HFFc6 (cell line): ENCODE measurements around the gene ATP2B3. TPM values are rescaled to one million over a fixed set of nuclear protein-coding genes. Genes with fewer than 3 reads are reported as not detected.

Experiments
- DNase-seq: peaks from one replicate; pipeline ENCODE4 v3.0.0-alpha.2; 2018
- H3K27ac Mint-ChIP-seq: 2 replicates; pipeline ENCODE4 v1.8.0; 2020; ENCODE audit warnings: mild to moderate bottlenecking, mixed read lengths
- H3K27me3 Mint-ChIP-seq: 2 replicates; pipeline ENCODE4 v1.8.0; 2021; ENCODE audit warnings: mild to moderate bottlenecking, moderate library complexity, mixed read lengths; ENCODE audit not compliant: insufficient read depth
- H3K36me3 Mint-ChIP-seq: 2 replicates; pipeline ENCODE4 v1.8.0; 2021; ENCODE audit warnings: low read depth, mixed read lengths
- H3K4me1 Mint-ChIP-seq: 2 replicates; pipeline ENCODE4 v1.8.0; 2020; ENCODE audit warnings: low read depth, mixed read lengths
- H3K4me3 Mint-ChIP-seq: 2 replicates; pipeline ENCODE4 v1.8.0; 2020; ENCODE audit warnings: mild to moderate bottlenecking, moderate library complexity, mixed read lengths
- H3K9me3 Mint-ChIP-seq: 2 replicates; pipeline ENCODE4 v1.8.0; 2020; ENCODE audit warnings: mild to moderate bottlenecking, mixed read lengths
- CTCF ChIP-seq: fragments of 200-600 bp; sonication (generic); IDR thresholded peaks from 2 replicates; pipeline ENCODE4 v1.5.0; 2021; ENCODE audit warnings: antibody characterized with exemption, mild to moderate bottlenecking
- total RNA-seq, 6 experiments: library from RNA; stranded (reverse); fragmentation: NEBNext Ultra II Directional; extraction: Animal tissue kit (Norgen Biotek cat#: 25700); gene quantifications; 2 replicates in 1 of 6; 3 replicates in 5 of 6; pipeline ENCODE4 v1.2.3, GENCODE V29; 2021

The ATP2B3 gene
- total RNA-seq, 6 experiments from 2014 or later = not detected

DNA sequence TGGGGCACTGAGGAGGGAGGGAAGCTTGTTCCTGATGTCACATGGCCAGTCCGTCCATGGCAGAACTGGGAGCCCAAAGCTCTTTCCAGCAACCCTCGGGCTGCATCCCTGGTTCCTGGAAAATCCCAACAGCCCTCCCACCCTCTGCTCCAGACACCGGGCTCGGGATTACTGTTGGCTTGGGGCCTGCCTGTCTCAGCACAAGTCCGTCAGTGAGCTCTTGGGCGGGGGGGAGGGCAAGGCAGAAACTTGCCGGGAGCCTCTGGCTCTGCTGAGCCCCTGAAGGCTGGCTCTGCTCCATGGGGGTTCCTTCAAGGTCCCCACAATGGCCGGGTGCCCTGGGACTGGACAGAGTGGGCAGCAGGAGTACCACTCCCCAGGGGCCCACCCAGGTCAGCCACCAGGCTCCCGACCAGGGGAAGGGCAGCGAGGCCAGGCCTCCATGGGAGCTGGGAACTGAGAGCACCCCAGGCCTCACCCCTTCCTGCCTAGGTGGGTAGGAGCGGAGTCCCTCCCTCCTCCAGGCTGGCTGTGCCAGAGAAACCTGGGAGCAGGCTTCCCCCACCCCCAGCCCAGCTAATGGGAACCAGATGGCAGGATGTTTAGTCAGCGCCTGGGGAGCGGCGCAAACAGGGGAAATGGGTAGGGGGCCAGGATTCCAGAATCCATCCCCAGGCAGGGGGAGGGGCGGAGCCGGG, 40.6 kb upstream of the ATP2B3 start:
- Mint-ChIP-seq H3K4me1 (peaks cover 29% of the 10 kb centered on the region), H3K9me3 (no peaks in the 10 kb centered on the region), H3K27me3 (peaks cover 2% of the 10 kb centered on the region), H3K36me3 (no peaks in the 10 kb centered on the region), H3K4me3 (no peak overlapping the region), H3K27ac (peak overlapping the region; percentile 87)
- TF ChIP-seq CTCF = no peak
- peak; percentile 40 for DNase-seq

DNA sequence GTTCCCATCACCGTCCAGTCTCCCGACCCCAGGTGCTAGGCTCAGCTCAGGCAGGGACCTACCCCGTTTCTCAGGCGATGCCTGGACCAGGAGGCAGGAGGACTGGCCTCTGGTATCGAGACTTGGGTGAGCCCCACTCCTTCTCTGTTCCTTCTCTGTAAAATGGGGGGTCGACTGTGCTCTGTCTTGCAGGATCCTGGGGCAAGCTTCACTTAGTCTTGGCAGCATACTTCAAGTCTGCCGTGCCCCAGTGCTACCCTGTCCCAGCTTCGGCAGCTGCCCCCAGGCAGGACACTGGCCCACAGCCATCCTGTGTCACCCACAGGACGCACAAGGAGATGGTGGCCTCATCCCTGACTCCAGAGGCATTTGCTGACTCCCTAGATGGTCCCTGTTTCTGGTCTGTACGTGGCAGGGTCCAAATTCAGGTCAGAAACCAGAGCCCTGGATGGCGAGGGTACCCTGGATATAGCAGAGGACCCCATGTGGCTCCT, 40.0 kb upstream of the ATP2B3 start:
- H3K4me3 Mint-ChIP-seq = no peak overlapping the region
- peak overlapping the region; percentile 87 for H3K27ac Mint-ChIP-seq
- DNase-seq = no peak
- H3K27me3 Mint-ChIP-seq = peaks cover 2% of the 10 kb centered on the region
- H3K4me1 Mint-ChIP-seq = peaks cover 26% of the 10 kb centered on the region
- TF ChIP-seq CTCF = no peak
- no peaks in the 10 kb centered on the region for H3K36me3 Mint-ChIP-seq
- H3K9me3 Mint-ChIP-seq = no peaks in the 10 kb centered on the region

DNA sequence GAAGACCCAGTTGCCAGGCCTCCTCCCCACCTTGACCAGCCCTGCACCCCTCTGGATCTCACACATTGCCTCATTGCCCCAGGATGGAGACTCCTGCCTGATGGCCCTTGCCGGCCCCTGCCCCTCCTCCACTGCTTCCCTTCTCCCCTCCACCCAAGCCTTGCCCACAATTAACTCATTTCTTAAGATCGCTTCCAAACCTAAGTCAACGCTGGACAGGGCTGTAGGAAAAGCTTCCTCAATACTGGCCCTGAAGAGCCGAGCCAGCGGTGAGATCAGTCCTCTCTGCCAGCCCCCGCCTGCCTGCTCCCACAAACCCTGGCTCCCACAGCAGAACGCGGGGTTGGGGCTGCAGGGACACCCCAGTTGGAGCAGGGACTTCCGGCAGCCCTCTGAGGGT, 39.5 kb upstream of the ATP2B3 start:
- TF ChIP-seq CTCF = no peak
- DNase-seq = no peak
- Mint-ChIP-seq H3K36me3 (no peaks in the 10 kb centered on the region), H3K4me3 (no peak overlapping the region), H3K27me3 (peaks cover 2% of the 10 kb centered on the region), H3K4me1 (peaks cover 26% of the 10 kb centered on the region), H3K27ac (peak overlapping the region; percentile 87), H3K9me3 (no peaks in the 10 kb centered on the region)

DNA sequence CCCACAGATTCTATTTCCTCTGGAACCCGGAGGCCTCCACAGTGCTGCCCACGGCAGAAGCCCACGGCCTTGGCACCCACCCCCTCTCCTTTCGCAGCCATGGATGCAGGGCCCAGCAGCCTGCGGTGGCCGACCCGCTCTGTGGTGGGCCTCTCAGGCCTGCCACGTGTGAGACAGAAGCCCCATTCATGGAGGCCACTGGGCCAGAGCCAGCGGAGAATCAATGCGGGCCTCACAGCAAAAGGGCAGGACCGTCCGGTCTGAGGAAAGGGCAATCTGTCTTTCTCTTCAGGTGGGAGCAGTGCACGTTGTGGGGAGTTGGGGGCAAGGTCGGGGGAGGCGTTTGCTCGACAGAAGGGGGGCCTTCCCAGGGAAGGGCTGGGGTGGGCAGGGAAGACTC, 38.7 kb upstream of the ATP2B3 start:
- H3K9me3 Mint-ChIP-seq = no peaks in the 10 kb centered on the region
- TF ChIP-seq CTCF = no peak
- peaks cover 2% of the 10 kb centered on the region for H3K27me3 Mint-ChIP-seq
- H3K27ac Mint-ChIP-seq = no peak overlapping the region
- H3K36me3 Mint-ChIP-seq = no peaks in the 10 kb centered on the region
- DNase-seq = no peak
- H3K4me1 Mint-ChIP-seq = peaks cover 26% of the 10 kb centered on the region
- no peak overlapping the region for H3K4me3 Mint-ChIP-seq

- no peak for TF ChIP-seq CTCF
- Mint-ChIP-seq H3K4me3 (no peak overlapping the region), H3K4me1 (peaks cover 16% of the 10 kb centered on the region), H3K27ac (no peak overlapping the region), H3K27me3 (peaks cover 2% of the 10 kb centered on the region), H3K9me3 (no peaks in the 10 kb centered on the region), H3K36me3 (no peaks in the 10 kb centered on the region)
- DNase-seq = no peak
Measured at GRCh38 chrX:153481043-153481442, 36.4 kb upstream of the ATP2B3 start.
